ENCODE results near the gene NME4.

GRCh38 chr16:366476-366875, 30.5 kb upstream of the NME4 start:
- TF ChIP-seq POLR2A (IDR thresholded peaks at IDR 0.05) (no peak), CTCF (IDR thresholded peaks at IDR 0.05) (no peak)

Data from thyroid gland (tissue), 4 donors.